Astrocyte (in vitro differentiated cells and primary cell): ENCODE data around the gene VAT1L. TPM values are rescaled to one million over a fixed set of nuclear protein-coding genes. Genes with fewer than 3 reads are reported as not detected.

Experiments
- DNase-seq: peaks from one replicate; pipeline ENCODE4 v3.0.0-alpha.2; 2010; ENCODE audit warnings: low read depth
- FAIRE-seq: peaks from 2 replicates; lab custom pipeline; 2011; peaks lifted over from hg19 to GRCh38; lab: Jason Lieb, UNC
- H2AFZ ChIP-seq: 2 replicates; pipeline ENCODE4 v1.6.0; 2012; ENCODE audit warnings: low read depth, low read length, inconsistent platforms
- H3K27ac ChIP-seq: 2 replicates; pipeline ENCODE4 v1.5.1; 2011; ENCODE audit warnings: low read depth, low read length, inconsistent platforms
- H3K27me3 ChIP-seq: 2 replicates; pipeline ENCODE4 v1.6.0; 2011; ENCODE audit warnings: low read length, inconsistent platforms; ENCODE audit not compliant: insufficient read depth
- H3K36me3 ChIP-seq: 2 replicates; pipeline ENCODE4 v1.5.1; 2011; ENCODE audit warnings: low read length, inconsistent platforms; ENCODE audit not compliant: insufficient read depth
- H3K4me1 ChIP-seq: 2 replicates; pipeline ENCODE4 v1.5.1; 2011; ENCODE audit warnings: low read length, inconsistent platforms; ENCODE audit not compliant: insufficient read depth
- H3K4me2 ChIP-seq: 2 replicates; pipeline ENCODE4 v1.6.0; 2012; ENCODE audit warnings: low read length, inconsistent platforms
- H3K4me3 ChIP-seq: 2 replicates; pipeline ENCODE4 v1.5.1; 2011; ENCODE audit warnings: low read depth, mild to moderate bottlenecking, low read length, inconsistent platforms; ENCODE audit not compliant: insufficient read depth
- H3K79me2 ChIP-seq: 2 replicates; pipeline ENCODE4 v1.6.0; 2012; ENCODE audit warnings: mild to moderate bottlenecking, low read length, inconsistent platforms; ENCODE audit not compliant: insufficient read depth
- H3K9ac ChIP-seq: 2 replicates; pipeline ENCODE4 v1.6.0; 2012; ENCODE audit warnings: mild to moderate bottlenecking, low read length, inconsistent platforms
- H3K9me3 ChIP-seq: 2 replicates; pipeline ENCODE4 v1.5.1; 2012; ENCODE audit warnings: low read depth, mild to moderate bottlenecking, low read length, inconsistent platforms; ENCODE audit not compliant: insufficient read depth
- H4K20me1 ChIP-seq: 2 replicates; pipeline ENCODE4 v1.6.0; 2012; ENCODE audit warnings: low read length, inconsistent platforms; ENCODE audit not compliant: insufficient read depth
- H3K27ac Mint-ChIP-seq: one replicate; pipeline ENCODE4 v1.8.0; 2021; ENCODE audit warnings: mild to moderate bottlenecking, mixed read lengths; ENCODE audit not compliant: unreplicated experiment
- H3K27me3 Mint-ChIP-seq: one replicate; pipeline ENCODE4 v1.8.0; 2021; ENCODE audit warnings: low read depth, mixed read lengths; ENCODE audit not compliant: unreplicated experiment
- H3K36me3 Mint-ChIP-seq: one replicate; pipeline ENCODE4 v1.8.0; 2021; ENCODE audit warnings: low read depth, mixed read lengths; ENCODE audit not compliant: unreplicated experiment
- H3K4me1 Mint-ChIP-seq: one replicate; pipeline ENCODE4 v1.8.0; 2021; ENCODE audit warnings: low read depth, mixed read lengths; ENCODE audit not compliant: unreplicated experiment
- H3K4me3 Mint-ChIP-seq: one replicate; pipeline ENCODE4 v1.8.0; 2021; ENCODE audit warnings: mild to moderate bottlenecking, moderate library complexity, mixed read lengths; ENCODE audit not compliant: unreplicated experiment
- H3K9me3 Mint-ChIP-seq: one replicate; pipeline ENCODE4 v1.8.0; 2021; ENCODE audit warnings: mild to moderate bottlenecking, mixed read lengths; ENCODE audit not compliant: unreplicated experiment
- EZH2 ChIP-seq: IDR thresholded peaks from 2 replicates; pipeline ENCODE4 v1.6.1; 2012; ENCODE audit warnings: mild to moderate bottlenecking, low read length, inconsistent platforms; ENCODE audit not compliant: insufficient read depth
- total RNA-seq: library from RNA; stranded (reverse); gene quantifications from 2 replicates; pipeline ENCODE4 v1.2.1, GENCODE V29; 2021
- TF ChIP-seq, protein P1 (sequence below): IDR thresholded peaks from 2 replicates; pipeline ENCODE4 v1.5.1; 2011; ENCODE audit warnings: low read depth, mild to moderate bottlenecking, inconsistent platforms, low read length, moderate library complexity; ENCODE audit not compliant: insufficient read depth

VAT1L gene
- total RNA-seq, 1 donor from 2014 or later: 3.3 TPM

DNA sequence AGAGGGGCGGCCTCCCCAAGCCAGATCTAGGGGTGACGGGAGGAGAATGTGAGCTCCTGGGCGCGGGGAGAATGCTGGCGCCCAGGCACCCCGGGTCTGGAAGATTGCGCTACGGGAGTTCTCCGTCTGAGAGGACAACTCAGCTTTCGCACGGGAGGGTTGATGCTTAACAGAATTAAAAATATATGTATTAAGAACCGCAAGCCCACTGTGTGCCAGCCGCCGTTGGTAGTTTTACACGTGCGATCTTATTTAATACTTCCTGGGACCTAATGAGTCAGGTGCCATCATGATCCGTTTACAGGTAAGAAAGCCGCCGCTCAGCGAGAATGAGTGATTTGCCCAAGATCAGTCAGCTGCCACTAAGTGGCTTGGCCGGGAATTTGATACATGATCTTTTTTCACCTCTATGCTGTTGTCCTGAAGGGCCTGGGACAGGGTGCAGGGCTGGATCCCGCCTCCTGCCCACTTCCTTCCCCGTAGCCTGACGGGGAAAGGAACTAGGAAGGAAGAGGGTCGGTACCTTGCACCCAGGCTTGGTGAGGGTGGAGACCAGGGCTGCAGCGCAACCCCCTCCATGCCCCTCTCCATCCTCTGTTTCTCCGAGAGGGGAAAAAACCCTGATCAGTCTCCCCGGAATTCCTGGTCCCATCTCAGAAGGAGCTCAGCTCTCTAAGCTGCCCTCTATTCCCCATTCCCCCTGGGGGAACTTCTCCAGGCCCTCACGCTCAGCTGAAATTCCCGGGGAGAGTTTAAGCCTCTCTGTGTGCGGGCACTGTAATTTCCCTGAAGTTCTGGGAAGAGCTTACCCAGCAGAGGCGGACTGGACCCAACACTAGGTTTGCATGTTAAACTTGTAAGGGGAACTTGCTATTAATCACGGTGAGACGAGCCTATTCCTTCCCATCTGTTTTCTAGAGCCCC, 983 bp downstream of the VAT1L start:
- peak overlapping the region; percentile 93 for H3K4me2 ChIP-seq
- H3K9me3 ChIP-seq: no peaks in the 10 kb centered on the region
- Mint-ChIP-seq H3K27me3 (peaks cover 60% of the 10 kb centered on the region), H3K9me3 (no peaks in the 10 kb centered on the region), H3K36me3 (no peaks in the 10 kb centered on the region), H3K4me3 (peak overlapping the region; percentile 47), H3K4me1 (no peaks in the 10 kb centered on the region), H3K27ac (no peak overlapping the region)
- peaks cover 13% of the 10 kb centered on the region for H3K79me2 ChIP-seq
- H3K4me3 ChIP-seq: peak overlapping the region; percentile 75
- DNase-seq: no peak
- TF ChIP-seq, protein P1, sequence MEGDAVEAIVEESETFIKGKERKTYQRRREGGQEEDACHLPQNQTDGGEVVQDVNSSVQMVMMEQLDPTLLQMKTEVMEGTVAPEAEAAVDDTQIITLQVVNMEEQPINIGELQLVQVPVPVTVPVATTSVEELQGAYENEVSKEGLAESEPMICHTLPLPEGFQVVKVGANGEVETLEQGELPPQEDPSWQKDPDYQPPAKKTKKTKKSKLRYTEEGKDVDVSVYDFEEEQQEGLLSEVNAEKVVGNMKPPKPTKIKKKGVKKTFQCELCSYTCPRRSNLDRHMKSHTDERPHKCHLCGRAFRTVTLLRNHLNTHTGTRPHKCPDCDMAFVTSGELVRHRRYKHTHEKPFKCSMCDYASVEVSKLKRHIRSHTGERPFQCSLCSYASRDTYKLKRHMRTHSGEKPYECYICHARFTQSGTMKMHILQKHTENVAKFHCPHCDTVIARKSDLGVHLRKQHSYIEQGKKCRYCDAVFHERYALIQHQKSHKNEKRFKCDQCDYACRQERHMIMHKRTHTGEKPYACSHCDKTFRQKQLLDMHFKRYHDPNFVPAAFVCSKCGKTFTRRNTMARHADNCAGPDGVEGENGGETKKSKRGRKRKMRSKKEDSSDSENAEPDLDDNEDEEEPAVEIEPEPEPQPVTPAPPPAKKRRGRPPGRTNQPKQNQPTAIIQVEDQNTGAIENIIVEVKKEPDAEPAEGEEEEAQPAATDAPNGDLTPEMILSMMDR: no peak
- peak; percentile 42 for TF ChIP-seq EZH2
- peak overlapping the region; percentile 75 for H3K9ac ChIP-seq
- no peak overlapping the region for H3K27ac ChIP-seq
- no peaks in the 10 kb centered on the region for H4K20me1 ChIP-seq
- FAIRE-seq: no peak
- peaks cover 9% of the 10 kb centered on the region for H3K4me1 ChIP-seq
- no peaks in the 10 kb centered on the region for H3K36me3 ChIP-seq
- H3K27me3 ChIP-seq: peaks cover 5% of the 10 kb centered on the region
- H2AFZ ChIP-seq: peak overlapping the region; percentile 94

DNA sequence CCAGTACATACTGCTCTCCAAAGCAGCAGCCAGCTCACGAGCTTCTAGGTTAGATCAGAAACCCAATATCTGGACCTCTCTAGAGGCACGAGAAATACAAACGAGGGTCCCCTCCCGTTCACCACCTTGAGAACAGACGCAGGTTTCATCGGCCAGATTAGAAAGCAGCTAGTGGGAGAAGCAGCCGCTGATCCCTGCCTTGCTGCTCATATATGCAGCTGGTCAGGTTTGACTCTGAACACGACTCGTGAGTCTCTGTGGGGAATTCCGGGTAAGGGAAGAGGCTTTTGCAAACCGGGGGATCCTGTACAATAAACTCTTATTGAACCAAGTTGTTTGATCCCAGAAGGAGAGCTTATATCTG, 1.6 kb downstream of the VAT1L start:
- H3K4me1 Mint-ChIP-seq: no peaks in the 10 kb centered on the region
- Histone ChIP-seq H3K4me1 (peaks cover 13% of the 10 kb centered on the region), H2AFZ (no peak overlapping the region), H3K9ac (peak overlapping the region; percentile 75), H4K20me1 (no peaks in the 10 kb centered on the region), H3K36me3 (no peaks in the 10 kb centered on the region), H3K27ac (no peak overlapping the region), H3K4me2 (peak overlapping the region; percentile 93), H3K79me2 (peaks cover 13% of the 10 kb centered on the region), H3K27me3 (peaks cover 5% of the 10 kb centered on the region), H3K4me3 (peak overlapping the region; percentile 75), H3K9me3 (no peaks in the 10 kb centered on the region)
- no peaks in the 10 kb centered on the region for H3K9me3 Mint-ChIP-seq
- no peak for TF ChIP-seq EZH2
- TF ChIP-seq, protein P1: no peak
- H3K27me3 Mint-ChIP-seq: peaks cover 60% of the 10 kb centered on the region
- H3K27ac Mint-ChIP-seq: no peak overlapping the region
- FAIRE-seq: no peak
- no peak overlapping the region for H3K4me3 Mint-ChIP-seq
- no peaks in the 10 kb centered on the region for H3K36me3 Mint-ChIP-seq
- DNase-seq: no peak

DNA sequence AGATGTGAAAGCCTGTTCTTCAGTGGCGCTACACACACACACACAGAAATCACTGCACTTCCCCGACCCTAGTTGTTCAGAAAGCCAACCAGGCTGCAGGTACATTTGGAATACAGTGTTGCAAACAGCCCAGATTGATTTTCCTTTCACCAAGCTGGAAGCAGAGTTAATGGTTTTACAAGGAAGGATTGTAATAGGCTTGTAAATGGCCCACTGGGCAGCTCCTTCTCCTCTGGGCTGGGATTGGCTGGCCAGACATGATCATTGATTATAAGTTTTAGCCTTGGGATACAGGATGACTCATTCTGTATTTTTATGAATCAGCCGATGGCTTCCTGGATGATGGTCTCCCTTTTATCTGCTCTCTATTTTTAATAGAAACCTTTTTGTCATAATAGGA, 2.5 kb downstream of the VAT1L start:
- peaks cover 5% of the 10 kb centered on the region for H3K27me3 ChIP-seq
- H3K4me1 ChIP-seq: peaks cover 13% of the 10 kb centered on the region
- no peaks in the 10 kb centered on the region for H3K36me3 ChIP-seq
- H3K27me3 Mint-ChIP-seq: peaks cover 57% of the 10 kb centered on the region
- no peaks in the 10 kb centered on the region for H3K9me3 Mint-ChIP-seq
- H3K79me2 ChIP-seq: peaks cover 13% of the 10 kb centered on the region
- no peak overlapping the region for H3K4me3 Mint-ChIP-seq
- no peaks in the 10 kb centered on the region for H3K9me3 ChIP-seq
- no peak overlapping the region for H3K9ac ChIP-seq
- H3K4me3 ChIP-seq: no peak overlapping the region
- H3K4me2 ChIP-seq: peak overlapping the region; percentile 47
- FAIRE-seq (peak; percentile 58), DNase-seq (peak; percentile 44)
- H3K4me1 Mint-ChIP-seq: no peaks in the 10 kb centered on the region
- H2AFZ ChIP-seq: no peak overlapping the region
- no peaks in the 10 kb centered on the region for H4K20me1 ChIP-seq
- no peaks in the 10 kb centered on the region for H3K36me3 Mint-ChIP-seq
- no peak overlapping the region for H3K27ac Mint-ChIP-seq
- no peak for TF ChIP-seq EZH2
- TF ChIP-seq, protein P1: no peak
- no peak overlapping the region for H3K27ac ChIP-seq
